Activated T-cell treated with anti-CD3 and anti-CD28 coated beads, Interleukin-2, amount 50 U/mL, for 24 hours (primary cell): ENCODE data around the gene SALL3.
A peak's percentile ranks its signal among the peaks of the same experiment; 100 is the strongest.

Source experiments
- DNase-seq: peaks from one replicate; pipeline ENCODE4 v3.0.0-alpha.2; 2020
- H3K27ac Mint-ChIP-seq: 2 replicates; pipeline ENCODE4 v1.8.0; 2020; ENCODE audit warnings: mild to moderate bottlenecking, mixed read lengths
- H3K27me3 Mint-ChIP-seq: 2 replicates; pipeline ENCODE4 v1.8.0; 2020; ENCODE audit warnings: mixed read lengths
- H3K36me3 Mint-ChIP-seq: 2 replicates; pipeline ENCODE4 v1.8.0; 2020; ENCODE audit warnings: low read depth, mixed read lengths
- H3K4me1 Mint-ChIP-seq: 2 replicates; pipeline ENCODE4 v1.8.0; 2020; ENCODE audit warnings: low read depth, mixed read lengths
- H3K4me3 Mint-ChIP-seq: 2 replicates; pipeline ENCODE4 v1.8.0; 2020; ENCODE audit warnings: mild to moderate bottlenecking, moderate library complexity, mixed read lengths
- H3K9me3 Mint-ChIP-seq: 2 replicates; pipeline ENCODE4 v1.8.0; 2020; ENCODE audit warnings: mixed read lengths

SALL3 gene

GRCh38 chr18:78980777-78981380 is 1.3 kb downstream of the SALL3 start:
- Mint-ChIP-seq H3K4me1 (peaks cover 25% of the 10 kb centered on the region), H3K4me3 (peak overlapping the region; percentile 35), H3K27ac (no peak overlapping the region), H3K27me3 (peaks cover 70% of the 10 kb centered on the region), H3K36me3 (no peaks in the 10 kb centered on the region), H3K9me3 (no peaks in the 10 kb centered on the region)
- DNase-seq: no peak

GRCh38 chr18:78981394-78981831 is 1.8 kb downstream of the SALL3 start:
- Mint-ChIP-seq H3K36me3 (no peaks in the 10 kb centered on the region), H3K9me3 (no peaks in the 10 kb centered on the region), H3K27me3 (peaks cover 70% of the 10 kb centered on the region), H3K4me1 (peaks cover 28% of the 10 kb centered on the region), H3K4me3 (peak overlapping the region; percentile 36), H3K27ac (peak overlapping the region; percentile 47)
- DNase-seq: no peak

DNA sequence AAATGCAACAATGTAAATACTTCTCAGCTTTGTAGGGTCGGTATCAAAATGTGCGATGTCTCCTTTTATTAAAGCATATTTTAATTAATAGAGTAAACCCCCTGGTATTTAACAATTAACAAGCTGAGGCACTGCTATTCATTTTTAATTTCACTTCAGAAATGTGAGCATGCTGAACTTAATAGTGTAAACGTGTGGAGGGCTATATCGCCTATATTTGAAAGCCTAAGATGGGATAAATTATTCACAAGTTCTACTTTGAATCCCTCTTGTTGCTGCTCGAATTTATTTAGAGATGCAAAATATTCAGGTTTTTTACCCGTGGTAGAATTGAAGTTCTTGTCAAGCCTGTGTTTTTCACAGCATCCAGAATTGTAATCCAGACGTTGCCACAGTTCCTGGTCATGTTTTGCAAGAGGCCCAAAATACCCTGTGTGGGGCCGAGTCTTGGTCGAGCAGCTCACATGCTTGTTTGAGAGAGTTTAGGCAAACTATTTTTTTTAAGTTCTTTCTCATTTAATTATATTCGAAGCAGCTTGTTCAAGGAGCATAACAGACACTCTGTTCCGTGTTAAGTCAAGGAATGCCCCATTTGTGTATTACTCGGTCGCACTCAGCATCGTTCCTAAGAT is 2.5 kb downstream of the SALL3 start:
- Mint-ChIP-seq H3K36me3 (no peaks in the 10 kb centered on the region), H3K4me1 (peaks cover 21% of the 10 kb centered on the region), H3K27ac (no peak overlapping the region), H3K27me3 (peaks cover 68% of the 10 kb centered on the region), H3K4me3 (no peak overlapping the region), H3K9me3 (no peaks in the 10 kb centered on the region)
- DNase-seq: no peak

GRCh38 chr18:78983512-78983911 is 3.9 kb downstream of the SALL3 start:
- no peak for DNase-seq
- H3K36me3 Mint-ChIP-seq: no peaks in the 10 kb centered on the region
- H3K9me3 Mint-ChIP-seq: no peaks in the 10 kb centered on the region
- no peak overlapping the region for H3K27ac Mint-ChIP-seq
- H3K4me1 Mint-ChIP-seq: peaks cover 11% of the 10 kb centered on the region
- no peak overlapping the region for H3K4me3 Mint-ChIP-seq
- peaks cover 68% of the 10 kb centered on the region for H3K27me3 Mint-ChIP-seq

DNA sequence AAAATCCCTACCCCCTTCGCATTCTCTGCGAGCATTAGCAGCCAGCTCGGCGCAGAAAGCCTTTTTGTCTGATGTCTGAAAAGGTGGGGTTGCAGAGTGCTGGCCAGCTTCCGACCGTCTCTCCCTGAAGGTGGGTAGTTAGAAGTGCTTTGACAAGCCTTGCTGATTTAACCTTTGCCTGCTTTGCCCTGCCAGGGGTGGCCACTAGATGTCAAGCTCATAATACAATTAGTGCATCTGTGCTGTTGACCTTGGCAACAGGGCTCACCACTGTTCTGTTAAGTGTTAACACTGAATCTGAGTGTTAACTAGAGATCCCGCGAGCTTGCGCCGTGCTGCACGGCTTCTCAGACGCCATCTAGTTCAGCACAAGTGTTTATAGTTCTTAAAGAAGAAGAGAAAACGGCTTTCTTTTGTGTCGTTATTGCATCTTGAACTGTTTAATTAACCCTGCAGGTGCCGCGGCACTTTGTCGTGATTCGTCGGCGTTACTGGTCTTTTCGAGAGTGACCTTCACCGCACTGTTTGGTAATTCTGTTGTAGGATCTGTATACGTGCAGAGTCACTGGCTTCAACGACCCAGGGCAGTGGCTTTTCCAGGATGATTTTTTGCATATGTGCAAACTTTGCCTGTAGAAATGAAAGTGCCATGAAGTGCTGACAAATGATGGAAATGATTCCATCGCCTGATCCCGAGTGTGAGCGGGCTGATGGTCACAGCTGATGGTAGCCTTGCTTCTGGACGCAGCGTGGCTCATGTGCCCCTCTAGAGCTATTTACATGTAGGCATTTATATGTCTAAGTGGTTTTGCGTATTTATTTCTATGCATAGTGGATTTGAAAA is 5.5 kb downstream of the SALL3 start:
- no peak overlapping the region for H3K4me3 Mint-ChIP-seq
- H3K9me3 Mint-ChIP-seq: no peaks in the 10 kb centered on the region
- H3K4me1 Mint-ChIP-seq: peaks cover 10% of the 10 kb centered on the region

DNA sequence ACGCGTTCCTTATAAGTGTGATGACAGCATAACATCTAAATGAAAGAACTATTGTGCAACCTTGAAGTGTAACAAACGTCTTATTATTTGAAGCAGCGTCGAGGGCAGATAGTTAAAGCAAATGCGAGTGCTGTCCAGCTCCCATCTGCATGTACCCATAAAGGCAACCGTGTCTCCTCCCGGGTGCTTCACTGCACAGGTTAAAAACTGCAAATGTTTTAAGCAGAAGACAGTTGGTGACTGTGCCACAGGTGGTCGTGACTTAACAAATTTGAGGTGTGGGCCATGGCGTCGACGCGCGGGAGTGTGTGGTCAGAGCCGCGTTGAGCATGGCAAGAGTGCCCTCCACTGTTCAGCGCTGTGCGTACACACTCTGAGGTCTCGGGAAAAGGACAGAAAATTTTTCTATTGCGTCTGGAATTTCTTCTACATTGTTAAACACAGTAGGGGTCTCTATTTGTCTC is 6.4 kb downstream of the SALL3 start:
- Mint-ChIP-seq H3K36me3 (no peaks in the 10 kb centered on the region), H3K27ac (no peak overlapping the region), H3K4me1 (peaks cover 10% of the 10 kb centered on the region), H3K27me3 (peaks cover 77% of the 10 kb centered on the region), H3K4me3 (no peak overlapping the region), H3K9me3 (no peaks in the 10 kb centered on the region)
- no peak for DNase-seq

More for the DNA sequence above, 5.5 kb downstream of the SALL3 start:
- Mint-ChIP-seq H3K36me3 (no peaks in the 10 kb centered on the region), H3K27ac (no peak overlapping the region), H3K27me3 (peaks cover 72% of the 10 kb centered on the region)
- DNase-seq: no peak

- Mint-ChIP-seq H3K27me3 (peaks cover 35% of the 10 kb centered on the region), H3K9me3 (no peaks in the 10 kb centered on the region), H3K4me3 (no peak overlapping the region), H3K27ac (no peak overlapping the region), H3K36me3 (no peaks in the 10 kb centered on the region), H3K4me1 (no peaks in the 10 kb centered on the region)
- no peak for DNase-seq
Observed at GRCh38 chr18:78991446-78991845, 11.8 kb downstream of the SALL3 start.

DNA sequence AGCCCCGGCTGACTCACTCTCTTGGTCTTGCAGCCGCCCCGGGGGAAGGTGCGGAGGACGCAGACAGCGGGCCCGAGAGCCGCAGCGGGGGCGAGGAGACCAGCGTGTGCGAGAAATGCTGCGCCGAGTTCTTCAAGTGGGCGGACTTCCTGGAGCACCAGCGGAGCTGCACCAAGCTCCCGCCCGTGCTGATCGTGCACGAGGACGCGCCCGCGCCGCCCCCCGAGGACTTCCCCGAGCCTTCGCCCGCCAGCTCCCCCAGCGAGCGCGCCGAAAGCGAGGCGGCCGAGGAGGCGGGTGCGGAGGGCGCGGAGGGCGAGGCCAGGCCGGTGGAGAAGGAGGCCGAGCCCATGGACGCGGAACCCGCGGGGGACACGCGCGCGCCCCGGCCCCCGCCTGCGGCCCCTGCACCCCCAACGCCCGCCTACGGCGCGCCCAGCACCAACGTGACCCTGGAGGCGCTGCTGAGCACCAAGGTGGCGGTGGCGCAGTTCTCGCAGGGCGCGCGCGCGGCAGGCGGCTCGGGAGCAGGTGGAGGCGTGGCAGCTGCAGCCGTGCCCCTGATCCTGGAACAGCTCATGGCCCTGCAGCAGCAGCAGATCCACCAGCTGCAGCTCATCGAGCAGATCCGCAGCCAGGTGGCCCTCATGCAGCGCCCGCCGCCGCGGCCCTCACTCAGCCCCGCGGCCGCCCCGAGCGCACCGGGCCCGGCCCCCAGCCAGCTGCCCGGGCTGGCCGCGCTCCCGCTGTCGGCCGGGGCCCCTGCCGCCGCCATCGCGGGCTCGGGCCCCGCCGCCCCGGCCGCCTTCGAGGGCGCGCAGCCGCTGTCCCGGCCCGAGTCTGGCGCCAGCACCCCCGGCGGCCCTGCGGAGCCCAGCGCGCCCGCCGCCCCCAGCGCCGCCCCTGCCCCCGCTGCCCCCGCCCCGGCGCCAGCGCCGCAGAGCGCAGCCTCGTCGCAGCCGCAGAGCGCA is 12.7 kb downstream of the SALL3 start:
- H3K27ac Mint-ChIP-seq: no peak overlapping the region
- H3K27me3 Mint-ChIP-seq: peaks cover 29% of the 10 kb centered on the region
- no peak overlapping the region for H3K4me3 Mint-ChIP-seq
- no peaks in the 10 kb centered on the region for H3K4me1 Mint-ChIP-seq
- no peak for DNase-seq
- no peaks in the 10 kb centered on the region for H3K36me3 Mint-ChIP-seq
- H3K9me3 Mint-ChIP-seq: no peaks in the 10 kb centered on the region

- Mint-ChIP-seq H3K27ac (no peak overlapping the region), H3K27me3 (peaks cover 19% of the 10 kb centered on the region), H3K36me3 (no peaks in the 10 kb centered on the region), H3K4me1 (no peaks in the 10 kb centered on the region), H3K4me3 (no peak overlapping the region), H3K9me3 (no peaks in the 10 kb centered on the region)
- DNase-seq: no peak
Observed at GRCh38 chr18:78993014-78993926, 13.7 kb downstream of the SALL3 start.

DNA sequence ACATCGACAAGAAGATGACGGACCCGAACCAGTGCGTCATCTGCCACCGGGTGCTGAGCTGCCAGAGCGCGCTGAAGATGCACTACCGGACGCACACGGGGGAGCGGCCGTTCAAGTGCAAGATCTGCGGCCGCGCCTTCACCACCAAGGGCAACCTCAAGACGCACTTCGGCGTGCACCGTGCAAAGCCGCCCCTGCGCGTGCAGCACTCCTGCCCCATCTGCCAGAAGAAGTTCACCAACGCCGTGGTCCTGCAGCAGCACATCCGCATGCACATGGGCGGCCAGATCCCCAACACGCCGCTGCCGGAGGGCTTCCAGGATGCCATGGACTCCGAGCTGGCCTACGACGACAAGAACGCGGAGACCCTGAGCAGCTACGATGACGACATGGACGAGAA is 14.4 kb downstream of the SALL3 start:
- Mint-ChIP-seq H3K36me3 (no peaks in the 10 kb centered on the region), H3K9me3 (no peaks in the 10 kb centered on the region), H3K27ac (no peak overlapping the region), H3K4me1 (no peaks in the 10 kb centered on the region), H3K4me3 (no peak overlapping the region), H3K27me3 (peaks cover 21% of the 10 kb centered on the region)
- no peak for DNase-seq

GRCh38 chr18:78994531-78994930 is 14.9 kb downstream of the SALL3 start:
- Mint-ChIP-seq H3K27ac (no peak overlapping the region), H3K4me1 (no peaks in the 10 kb centered on the region), H3K36me3 (no peaks in the 10 kb centered on the region), H3K4me3 (no peak overlapping the region), H3K27me3 (peaks cover 25% of the 10 kb centered on the region), H3K9me3 (no peaks in the 10 kb centered on the region)
- DNase-seq: no peak

- no peak overlapping the region for H3K27ac Mint-ChIP-seq
- no peaks in the 10 kb centered on the region for H3K4me1 Mint-ChIP-seq
- no peaks in the 10 kb centered on the region for H3K9me3 Mint-ChIP-seq
- no peak for DNase-seq
- peaks cover 29% of the 10 kb centered on the region for H3K27me3 Mint-ChIP-seq
- no peaks in the 10 kb centered on the region for H3K36me3 Mint-ChIP-seq
- no peak overlapping the region for H3K4me3 Mint-ChIP-seq
Observed at GRCh38 chr18:78994977-78995582, 15.5 kb downstream of the SALL3 start.
